Neural crest cell (in vitro differentiated cells): ENCODE data around the gene CNGB1. TPM values are rescaled to one million over a fixed set of nuclear protein-coding genes. Genes with fewer than 3 reads are reported as not detected.

Experiments used
- DNase-seq: peaks from one replicate; pipeline ENCODE4 v3.0.0; 2021; ENCODE audit warnings: low read depth, mixed read lengths, low spot score
- H3K27ac Mint-ChIP-seq: one replicate; pipeline ENCODE4 v1.8.0; 2021; ENCODE audit warnings: mild to moderate bottlenecking, mixed read lengths; ENCODE audit not compliant: unreplicated experiment
- H3K27me3 Mint-ChIP-seq: 2 replicates; pipeline ENCODE4 v1.8.0; 2021; ENCODE audit warnings: low read depth, mild to moderate bottlenecking, mixed read lengths
- H3K36me3 Mint-ChIP-seq: 2 replicates; pipeline ENCODE4 v1.8.0; 2021; ENCODE audit warnings: low read depth, mild to moderate bottlenecking, mixed read lengths
- H3K4me1 Mint-ChIP-seq: 2 replicates; pipeline ENCODE4 v1.8.0; 2021; ENCODE audit warnings: mixed read lengths
- H3K4me3 Mint-ChIP-seq: one replicate; pipeline ENCODE4 v1.8.0; 2021; ENCODE audit warnings: mild to moderate bottlenecking, mixed read lengths
- H3K9me3 Mint-ChIP-seq: 2 replicates; pipeline ENCODE4 v1.8.0; 2021; ENCODE audit warnings: mixed read lengths
- total RNA-seq: library from RNA; stranded (reverse); gene quantifications from 2 replicates; pipeline ENCODE4 v1.2.1, GENCODE V29; 2021
- TF ChIP-seq, protein P1 (sequence below): fragments of 200-600 bp; sonication (generic); conservative IDR thresholded peaks from 2 replicates; pipeline ENCODE4 v1.5.0; 2021; ENCODE audit warnings: antibody characterized with exemption, mild to moderate bottlenecking

CNGB1 gene
- total RNA-seq, 1 donor from 2014 or later: 0.21 TPM

- no peak overlapping the region for H3K27ac Mint-ChIP-seq
- H3K4me1 Mint-ChIP-seq: peaks cover under 1% of the 10 kb centered on the region
- peaks cover 10% of the 10 kb centered on the region for H3K27me3 Mint-ChIP-seq
- H3K36me3 Mint-ChIP-seq: no peaks in the 10 kb centered on the region
- DNase-seq: peak; percentile 25
- H3K9me3 Mint-ChIP-seq: no peaks in the 10 kb centered on the region
- TF ChIP-seq, protein P1, sequence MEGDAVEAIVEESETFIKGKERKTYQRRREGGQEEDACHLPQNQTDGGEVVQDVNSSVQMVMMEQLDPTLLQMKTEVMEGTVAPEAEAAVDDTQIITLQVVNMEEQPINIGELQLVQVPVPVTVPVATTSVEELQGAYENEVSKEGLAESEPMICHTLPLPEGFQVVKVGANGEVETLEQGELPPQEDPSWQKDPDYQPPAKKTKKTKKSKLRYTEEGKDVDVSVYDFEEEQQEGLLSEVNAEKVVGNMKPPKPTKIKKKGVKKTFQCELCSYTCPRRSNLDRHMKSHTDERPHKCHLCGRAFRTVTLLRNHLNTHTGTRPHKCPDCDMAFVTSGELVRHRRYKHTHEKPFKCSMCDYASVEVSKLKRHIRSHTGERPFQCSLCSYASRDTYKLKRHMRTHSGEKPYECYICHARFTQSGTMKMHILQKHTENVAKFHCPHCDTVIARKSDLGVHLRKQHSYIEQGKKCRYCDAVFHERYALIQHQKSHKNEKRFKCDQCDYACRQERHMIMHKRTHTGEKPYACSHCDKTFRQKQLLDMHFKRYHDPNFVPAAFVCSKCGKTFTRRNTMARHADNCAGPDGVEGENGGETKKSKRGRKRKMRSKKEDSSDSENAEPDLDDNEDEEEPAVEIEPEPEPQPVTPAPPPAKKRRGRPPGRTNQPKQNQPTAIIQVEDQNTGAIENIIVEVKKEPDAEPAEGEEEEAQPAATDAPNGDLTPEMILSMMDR: peak; percentile 49
- no peak overlapping the region for H3K4me3 Mint-ChIP-seq
Observed at GRCh38 chr16:57906382-57907316, 64.3 kb downstream of the CNGB1 start.

DNA sequence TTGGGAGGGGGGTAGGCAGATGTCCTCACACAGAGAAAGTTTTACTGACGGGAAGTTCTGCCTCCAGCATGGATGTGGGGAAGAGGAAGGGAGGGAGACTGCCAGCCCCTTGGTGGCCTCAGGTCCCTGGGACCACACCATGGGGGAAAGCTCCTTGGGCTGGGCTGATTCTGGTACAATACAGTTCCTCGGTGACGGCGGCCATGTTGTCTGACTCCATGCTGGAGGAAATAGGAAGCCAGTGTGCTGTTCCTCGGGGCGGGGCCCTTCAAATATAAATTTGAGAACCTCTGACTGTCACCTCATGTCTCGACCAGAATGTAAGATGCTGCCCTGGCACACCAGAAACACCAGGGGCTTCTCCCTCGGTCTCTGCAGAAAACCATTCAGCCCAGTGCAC is 66.8 kb downstream of the CNGB1 start:
- Mint-ChIP-seq H3K27ac (no peak overlapping the region), H3K27me3 (peaks cover 16% of the 10 kb centered on the region), H3K36me3 (no peaks in the 10 kb centered on the region), H3K4me1 (peaks cover 5% of the 10 kb centered on the region), H3K9me3 (no peaks in the 10 kb centered on the region), H3K4me3 (no peak overlapping the region)
- DNase-seq: no peak
- TF ChIP-seq, protein P1: no peak

- Mint-ChIP-seq H3K4me3 (no peak overlapping the region), H3K9me3 (no peaks in the 10 kb centered on the region), H3K27ac (no peak overlapping the region), H3K27me3 (peaks cover 20% of the 10 kb centered on the region), H3K36me3 (no peaks in the 10 kb centered on the region), H3K4me1 (peaks cover 5% of the 10 kb centered on the region)
- TF ChIP-seq, protein P1: no peak
- no peak for DNase-seq
Observed at GRCh38 chr16:57903656-57904055, 67.3 kb downstream of the CNGB1 start.

DNA sequence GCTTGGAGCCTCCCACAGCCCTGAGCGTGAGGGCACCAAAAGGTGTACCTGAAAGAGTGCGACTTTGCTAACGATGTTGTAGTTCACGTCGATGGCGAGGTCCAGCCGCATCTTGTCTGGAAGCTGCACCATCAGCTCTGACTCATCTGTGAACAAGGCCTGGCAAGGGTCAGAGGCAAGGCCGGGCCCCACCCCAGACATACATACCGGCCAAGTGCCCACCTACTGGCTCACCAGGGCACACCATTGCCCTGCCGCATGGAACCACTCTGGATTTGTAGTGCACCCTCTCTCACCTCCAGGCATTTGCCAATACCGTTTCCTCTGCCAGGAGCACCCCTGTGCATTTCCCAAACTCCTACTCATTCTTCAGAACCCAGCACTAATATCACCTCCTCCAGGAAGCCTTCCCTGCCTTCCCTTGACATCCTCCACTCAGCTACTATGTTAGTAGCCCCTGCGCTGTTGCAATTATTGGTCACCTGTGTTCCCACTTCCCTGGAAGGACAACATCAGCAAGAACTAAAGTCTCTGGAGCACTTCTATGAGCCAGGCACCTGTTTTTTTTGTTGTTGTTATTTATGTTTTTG is 69.4 kb downstream of the CNGB1 start:
- H3K27me3 Mint-ChIP-seq: peaks cover 26% of the 10 kb centered on the region
- no peak overlapping the region for H3K4me3 Mint-ChIP-seq
- TF ChIP-seq, protein P1: no peak
- no peaks in the 10 kb centered on the region for H3K36me3 Mint-ChIP-seq
- no peaks in the 10 kb centered on the region for H3K9me3 Mint-ChIP-seq
- H3K27ac Mint-ChIP-seq: no peak overlapping the region
- DNase-seq: no peak
- H3K4me1 Mint-ChIP-seq: peaks cover 5% of the 10 kb centered on the region

- H3K27me3 Mint-ChIP-seq: peaks cover 26% of the 10 kb centered on the region
- TF ChIP-seq, protein P1: no peak
- H3K36me3 Mint-ChIP-seq: no peaks in the 10 kb centered on the region
- H3K27ac Mint-ChIP-seq: no peak overlapping the region
- no peak for DNase-seq
- H3K4me1 Mint-ChIP-seq: peaks cover 5% of the 10 kb centered on the region
- no peak overlapping the region for H3K4me3 Mint-ChIP-seq
- H3K9me3 Mint-ChIP-seq: no peaks in the 10 kb centered on the region
Observed at GRCh38 chr16:57900796-57901479, 70.0 kb downstream of the CNGB1 start.
